Measurements from ENCODE around the gene AMBRA1.

AMBRA1 gene

DNA sequence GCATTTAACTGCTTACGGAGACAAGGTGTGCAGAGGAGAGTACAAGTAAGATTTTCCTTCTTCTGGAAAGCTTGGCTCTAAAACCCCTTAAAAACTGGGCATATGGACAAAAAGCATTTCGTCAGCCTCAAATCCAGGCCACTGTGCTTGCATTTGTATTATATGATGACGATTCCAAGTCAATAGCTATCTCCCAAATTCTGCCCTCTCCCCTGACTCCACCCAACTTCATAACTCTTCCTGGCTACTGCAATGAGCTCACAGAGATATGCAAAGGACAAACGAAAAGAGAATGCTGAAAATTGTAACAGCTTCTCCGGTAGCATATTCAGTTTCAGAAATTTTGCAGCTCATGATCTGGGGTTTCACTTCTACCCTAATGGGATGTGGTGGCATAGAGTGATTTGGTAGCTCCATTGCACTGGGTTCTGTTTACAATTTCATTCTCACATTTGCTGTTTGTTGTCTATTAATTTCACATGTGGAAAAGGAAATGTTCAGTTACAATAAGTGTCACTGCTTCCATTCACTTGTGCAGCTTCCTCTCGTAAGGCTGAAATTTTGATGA lies 156.6 kb downstream of the AMBRA1 start:
- no peak overlapping the region for H3K4me3 ChIP-seq (ENCODE audit: low read length)
- no peak for TF ChIP-seq ZNF274 (IDR thresholded peaks at IDR 0.05; ENCODE audit: low read depth, low read length)

GRCh38 chr11:46436113-46436512 lies 157.7 kb downstream of the AMBRA1 start:
- no peak for TF ChIP-seq ZNF274 (IDR thresholded peaks at IDR 0.05; ENCODE audit: low read depth, low read length)
- H3K4me3 ChIP-seq (ENCODE audit: low read length) = no peak overlapping the region

DNA sequence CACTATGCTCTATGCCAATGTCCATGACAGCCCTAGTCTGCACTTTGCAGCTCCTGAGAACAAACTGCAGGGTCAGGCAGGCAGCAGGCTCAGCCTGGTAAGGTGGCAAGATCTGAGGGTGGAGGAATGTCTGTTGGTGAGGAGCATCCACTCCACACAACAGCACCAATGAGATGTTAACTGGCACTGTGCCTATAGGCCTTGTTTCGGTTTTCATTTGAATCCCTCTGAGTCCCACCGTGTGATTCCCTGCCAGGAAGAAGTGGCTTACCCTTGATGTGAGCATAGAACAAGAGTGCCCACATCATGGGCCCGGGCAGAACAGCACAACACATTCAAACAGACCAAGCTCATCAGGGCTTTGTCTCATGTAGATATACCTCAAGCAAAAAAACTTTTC lies 158.1 kb downstream of the AMBRA1 start:
- no peak overlapping the region for H3K4me3 ChIP-seq (ENCODE audit: low read length)
- TF ChIP-seq ZNF274 (IDR thresholded peaks at IDR 0.05; ENCODE audit: low read depth, low read length) = no peak

DNA sequence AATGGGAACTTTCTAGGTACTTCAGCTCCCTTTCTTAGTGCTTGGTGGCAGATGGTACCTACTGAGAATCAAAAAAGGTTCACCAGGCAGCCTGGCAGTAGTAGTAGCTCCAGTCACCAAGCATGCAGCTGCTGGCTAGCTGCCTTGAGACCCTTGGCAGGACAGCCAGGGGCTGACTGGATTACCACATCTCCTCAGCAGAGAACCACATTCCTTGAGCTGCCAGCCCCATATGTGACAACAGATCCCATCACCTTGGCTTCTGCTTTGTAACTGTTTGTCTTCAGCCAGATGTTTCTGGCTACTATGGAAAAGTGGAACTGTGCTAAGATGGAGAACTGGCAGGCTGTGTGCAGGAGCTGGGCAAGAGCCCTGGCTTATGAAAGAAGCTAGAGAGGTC lies 162.6 kb downstream of the AMBRA1 start:
- no peak overlapping the region for H3K4me3 ChIP-seq (ENCODE audit: low read length)
- no peak for TF ChIP-seq ZNF274 (IDR thresholded peaks at IDR 0.05; ENCODE audit: low read depth, low read length)

DNA sequence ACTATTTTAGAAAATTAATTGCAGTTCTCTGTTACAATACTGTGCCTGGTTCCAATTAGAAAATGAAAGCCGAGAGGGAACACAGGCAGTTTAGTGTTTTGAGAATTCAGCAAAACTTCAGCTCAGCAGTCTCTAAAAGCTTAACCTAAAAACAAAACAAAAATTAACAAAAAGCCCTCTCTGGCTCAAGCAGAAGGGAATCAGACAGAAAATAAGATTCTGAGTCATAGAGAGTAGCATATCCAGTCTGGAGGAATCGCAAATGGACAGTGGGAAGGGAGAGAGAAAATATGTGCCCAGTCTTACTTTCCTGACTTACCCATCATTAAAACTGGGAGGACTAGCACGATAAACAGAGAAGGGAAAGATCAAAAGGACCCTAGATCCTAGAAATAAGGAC lies 164.1 kb downstream of the AMBRA1 start:
- no peak overlapping the region for H3K4me3 ChIP-seq (ENCODE audit: low read length)
- no peak for TF ChIP-seq ZNF274 (IDR thresholded peaks at IDR 0.05; ENCODE audit: low read depth, low read length)

- H3K4me3 ChIP-seq (ENCODE audit: low read length) = no peak overlapping the region
- no peak for TF ChIP-seq ZNF274 (IDR thresholded peaks at IDR 0.05; ENCODE audit: low read depth, low read length)
These were observed 166.5 kb downstream of the AMBRA1 start for GRCh38 chr11:46427364-46427763.

GRCh38 chr11:46426233-46426991 lies 167.4 kb downstream of the AMBRA1 start:
- no peak for TF ChIP-seq ZNF274 (IDR thresholded peaks at IDR 0.05; ENCODE audit: low read depth, low read length)
- no peak overlapping the region for H3K4me3 ChIP-seq (ENCODE audit: low read length)

DNA sequence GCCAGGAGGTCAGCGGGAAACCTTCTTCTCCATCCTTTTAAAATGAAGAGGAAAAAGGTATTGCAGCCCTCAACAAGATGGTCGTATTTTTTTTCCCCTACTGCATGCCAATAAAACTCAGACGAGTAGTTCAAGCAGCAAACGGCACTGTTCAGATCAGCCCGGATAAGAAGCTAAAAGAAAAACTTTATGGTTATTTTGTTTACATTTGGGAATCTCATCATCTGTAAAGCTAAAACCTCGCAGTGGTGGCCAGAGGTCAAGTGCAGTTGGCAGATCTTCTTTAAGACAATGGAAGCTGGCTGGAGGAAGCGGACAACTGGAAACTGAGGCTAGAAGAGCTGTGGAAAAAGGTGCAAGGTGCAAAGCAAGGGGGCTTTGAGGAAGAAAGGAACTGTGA lies 171.2 kb downstream of the AMBRA1 start:
- H3K4me3 ChIP-seq (ENCODE audit: low read length) = no peak overlapping the region
- no peak for TF ChIP-seq ZNF274 (IDR thresholded peaks at IDR 0.05; ENCODE audit: low read depth, low read length)

- H3K4me3 ChIP-seq (ENCODE audit: low read length) = no peak overlapping the region
- no peak for TF ChIP-seq ZNF274 (IDR thresholded peaks at IDR 0.05; ENCODE audit: low read depth, low read length)
These were observed 172.5 kb downstream of the AMBRA1 start for GRCh38 chr11:46421257-46421880.

DNA sequence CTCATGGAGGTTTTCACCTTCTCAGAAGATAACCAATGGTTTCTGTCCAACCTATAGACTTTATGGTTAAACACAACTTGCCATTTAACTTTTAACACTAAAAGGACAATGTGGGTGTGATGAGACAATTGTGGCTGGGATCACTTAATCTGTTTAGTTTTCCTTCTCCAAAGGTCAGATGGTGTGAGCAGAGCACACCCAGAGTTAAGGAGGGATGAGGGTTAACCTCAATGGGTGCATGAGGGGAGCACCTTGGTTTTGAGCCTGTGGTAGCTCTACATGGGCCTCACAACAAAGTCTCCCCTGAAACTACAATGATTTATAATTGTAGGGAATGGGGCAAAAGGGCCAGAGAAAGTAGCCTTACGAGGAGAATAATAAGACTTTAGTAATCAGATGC lies 173.3 kb downstream of the AMBRA1 start:
- H3K4me3 ChIP-seq (ENCODE audit: low read length) = no peak overlapping the region
- TF ChIP-seq ZNF274 (IDR thresholded peaks at IDR 0.05; ENCODE audit: low read depth, low read length) = no peak

DNA sequence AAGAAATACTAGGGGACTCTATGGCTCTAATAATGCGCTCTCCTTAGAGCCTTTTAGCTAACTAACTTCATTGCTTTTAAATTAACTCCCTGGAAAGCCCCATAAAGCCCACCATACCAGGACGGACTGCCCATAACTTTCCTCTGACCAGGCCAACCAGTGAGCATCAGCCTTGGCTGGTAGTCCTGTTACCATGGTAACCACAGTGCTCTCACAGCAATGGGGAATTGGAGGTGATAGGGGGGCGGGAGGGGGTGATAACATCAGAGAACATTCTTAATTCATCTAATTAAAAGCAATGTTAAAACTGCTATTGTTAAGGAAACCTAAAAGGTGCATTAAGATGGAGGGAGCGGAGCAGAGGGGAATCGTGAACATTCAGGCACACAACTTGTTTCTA lies 175.1 kb downstream of the AMBRA1 start:
- TF ChIP-seq ZNF274 (IDR thresholded peaks at IDR 0.05; ENCODE audit: low read depth, low read length) = no peak
- no peak overlapping the region for H3K4me3 ChIP-seq (ENCODE audit: low read length)

DNA sequence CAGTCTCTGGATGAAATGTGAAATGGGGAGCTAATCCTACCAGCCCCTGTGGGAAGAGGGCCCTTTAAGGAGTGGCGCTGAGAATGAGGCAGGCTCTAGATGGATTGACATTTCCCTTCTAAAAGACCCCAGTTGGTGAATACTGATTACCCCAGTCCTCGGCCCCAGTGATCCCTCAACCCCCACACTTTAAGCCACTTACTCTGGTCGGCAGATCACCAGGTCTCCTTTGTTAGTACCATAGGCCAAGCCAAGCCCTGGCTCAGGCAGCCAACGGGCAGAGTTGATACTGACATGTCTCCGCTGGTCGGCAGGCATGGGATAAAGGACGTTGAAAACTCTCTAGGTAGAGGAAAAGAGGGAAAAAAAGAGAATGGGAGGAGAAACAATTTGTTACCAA lies 176.1 kb downstream of the AMBRA1 start:
- no peak for TF ChIP-seq ZNF274 (IDR thresholded peaks at IDR 0.05; ENCODE audit: low read depth, low read length)
- no peak overlapping the region for H3K4me3 ChIP-seq (ENCODE audit: low read length)

GRCh38 chr11:46414879-46415278 lies 178.9 kb downstream of the AMBRA1 start:
- no peak for TF ChIP-seq ZNF274 (IDR thresholded peaks at IDR 0.05; ENCODE audit: low read depth, low read length)
- H3K4me3 ChIP-seq (ENCODE audit: low read length) = no peak overlapping the region

DNA sequence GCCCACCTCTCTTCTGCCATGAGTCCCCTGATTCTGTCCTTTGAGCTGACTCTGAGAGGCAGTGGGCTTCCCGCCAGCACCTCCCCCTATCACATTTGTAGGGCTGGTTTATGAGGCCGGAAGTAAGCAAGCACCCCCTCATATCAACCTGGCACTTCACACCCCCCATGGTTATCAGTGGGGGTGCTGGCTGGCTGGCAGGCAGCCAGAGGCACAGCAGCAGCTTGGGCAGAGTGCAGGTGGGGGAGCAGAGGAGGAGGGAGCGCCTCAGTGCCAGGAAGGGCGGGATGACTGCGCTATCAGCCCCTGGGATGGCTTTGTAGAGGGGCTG lies 179.4 kb downstream of the AMBRA1 start:
- no peak for TF ChIP-seq ZNF274 (IDR thresholded peaks at IDR 0.05; ENCODE audit: low read depth, low read length)
- H3K4me3 ChIP-seq (ENCODE audit: low read length) = no peak overlapping the region

- TF ChIP-seq ZNF274 (IDR thresholded peaks at IDR 0.05; ENCODE audit: low read depth, low read length) = no peak
- no peak overlapping the region for H3K4me3 ChIP-seq (ENCODE audit: low read length)
These were observed 179.9 kb downstream of the AMBRA1 start for GRCh38 chr11:46413760-46414465.

All from GM08714 (cell line).